HG02588 (cell line): ENCODE data around the gene TRPV5.
"Not testable (repeated sequence)": the region's sequence is repeated elsewhere in the genome, so short reads cannot be mapped to it uniquely, and the experiment has no call there.

Source experiments
- ATAC-seq: cut with Tn5 transposase; IDR thresholded peaks from one replicate; pipeline ENCODE4 v1.9.1; 2021; ENCODE audit warnings: mild to moderate bottlenecking, moderate library complexity; ENCODE audit not compliant: unreplicated experiment

TRPV5 gene

GRCh38 chr7:142933624-142934023 is at the start of gene TRPV5:
TRPV5 (minus strand) TSS chr7:142933746; CDS start chr7:142933459, 287 bp downstream.
- ATAC-seq, result no peak

- ATAC-seq, result not testable (repeated sequence)
Measured at GRCh38 chr7:142978402-142978801, 44.9 kb upstream of the TRPV5 start.

GRCh38 chr7:142974626-142975025 is 41.1 kb upstream of the TRPV5 start:
- ATAC-seq, result no peak

GRCh38 chr7:142969183-142969582 is 35.6 kb upstream of the TRPV5 start:
- ATAC-seq, result no peak

GRCh38 chr7:142968229-142968628 is 34.7 kb upstream of the TRPV5 start:
- ATAC-seq, result no peak

- ATAC-seq, result no peak
Measured at GRCh38 chr7:142964502-142965246, 31.1 kb upstream of the TRPV5 start.

GRCh38 chr7:142963993-142964392 is 30.4 kb upstream of the TRPV5 start:
- ATAC-seq, result no peak

- ATAC-seq, result no peak
Measured at GRCh38 chr7:142962991-142963390, 29.4 kb upstream of the TRPV5 start.

GRCh38 chr7:142961973-142962926 is 28.7 kb upstream of the TRPV5 start, which contains the start of gene KEL:
KEL (minus strand) TSS chr7:142962363; CDS start chr7:142962206, 157 bp downstream.
- ATAC-seq, result no peak

GRCh38 chr7:142961595-142961972 is 28.0 kb upstream of the TRPV5 start:
- no peak for ATAC-seq

- no peak for ATAC-seq
Measured at GRCh38 chr7:142960955-142961512, 27.5 kb upstream of the TRPV5 start.

GRCh38 chr7:142959202-142959601 is 25.7 kb upstream of the TRPV5 start:
- no peak for ATAC-seq

GRCh38 chr7:142957723-142958122 is 24.2 kb upstream of the TRPV5 start:
- ATAC-seq, result no peak

GRCh38 chr7:142956951-142957623 is 23.5 kb upstream of the TRPV5 start:
- no peak for ATAC-seq

GRCh38 chr7:142954680-142955268 is 21.2 kb upstream of the TRPV5 start:
- no peak for ATAC-seq

GRCh38 chr7:142950235-142950634 is 16.7 kb upstream of the TRPV5 start:
- no peak for ATAC-seq

- ATAC-seq, result no peak
Measured at GRCh38 chr7:142948603-142949002, 15.1 kb upstream of the TRPV5 start.

GRCh38 chr7:142945001-142945400 is 11.5 kb upstream of the TRPV5 start:
- no peak for ATAC-seq

- ATAC-seq, result no peak
Measured at GRCh38 chr7:142943706-142944268, 10.2 kb upstream of the TRPV5 start.

GRCh38 chr7:142942746-142943145 is 9.2 kb upstream of the TRPV5 start:
- no peak for ATAC-seq
